HL-60 (cell line): ENCODE results near the gene KLHL40.

Source experiments
- DNase-seq, 2 experiments: peaks; one replicate each; pipeline ENCODE4 v3.0.0-alpha.2; 2010 to 2020; ENCODE audit warnings: low read depth in 1 of 2, low spot score in 1 of 2
- H3K27ac ChIP-seq: fragments of 250-450 bp; sonication (Bioruptor Pico); replicated peaks from 2 replicates; pipeline ENCODE4 v1.5.1; 2020; ENCODE audit warnings: mild to moderate bottlenecking, moderate library complexity
- H3K27me3 ChIP-seq: fragments of 250-450 bp; sonication (Bioruptor Pico); 2 replicates; pipeline ENCODE4 v1.5.1; 2021; ENCODE audit warnings: mild to moderate bottlenecking, moderate library complexity; ENCODE audit not compliant: insufficient read depth, poor library complexity, severe bottlenecking
- H3K4me3 ChIP-seq: replicated peaks from 2 replicates; pipeline ENCODE4 v1.5.1; 2011; ENCODE audit warnings: mild to moderate bottlenecking, control low read depth, low read length; ENCODE audit not compliant: insufficient read depth
- CTCF ChIP-seq: IDR thresholded peaks from one replicate; pipeline ENCODE4 v1.5.1; 2011; ENCODE audit warnings: low read length, control low read depth, inconsistent platforms; ENCODE audit not compliant: insufficient read depth
- GABPA ChIP-seq: IDR thresholded peaks from 2 replicates; pipeline ENCODE4 v1.6.1; 2012; ENCODE audit warnings: low read depth
- POLR2AphosphoS5 ChIP-seq: IDR thresholded peaks from 2 replicates; pipeline ENCODE4 v1.6.1; 2012; ENCODE audit warnings: low read depth
- SPI1 ChIP-seq: IDR thresholded peaks from 2 replicates; pipeline ENCODE4 v1.6.1; 2012; ENCODE audit warnings: low read depth, mild to moderate bottlenecking, borderline replicate concordance
- TF ChIP-seq, protein P1 (sequence below): IDR thresholded peaks from 2 replicates; pipeline ENCODE4 v1.6.1; 2012; ENCODE audit warnings: low read depth; ENCODE audit not compliant: insufficient replicate concordance

KLHL40 gene

GRCh38 chr3:42685891-42686820 is 819 bp downstream of the KLHL40 start:
- TF ChIP-seq GABPA, result no peak
- no peak for TF ChIP-seq POLR2AphosphoS5
- TF ChIP-seq CTCF, result no peak
- no peak for TF ChIP-seq SPI1
- TF ChIP-seq, protein P1, sequence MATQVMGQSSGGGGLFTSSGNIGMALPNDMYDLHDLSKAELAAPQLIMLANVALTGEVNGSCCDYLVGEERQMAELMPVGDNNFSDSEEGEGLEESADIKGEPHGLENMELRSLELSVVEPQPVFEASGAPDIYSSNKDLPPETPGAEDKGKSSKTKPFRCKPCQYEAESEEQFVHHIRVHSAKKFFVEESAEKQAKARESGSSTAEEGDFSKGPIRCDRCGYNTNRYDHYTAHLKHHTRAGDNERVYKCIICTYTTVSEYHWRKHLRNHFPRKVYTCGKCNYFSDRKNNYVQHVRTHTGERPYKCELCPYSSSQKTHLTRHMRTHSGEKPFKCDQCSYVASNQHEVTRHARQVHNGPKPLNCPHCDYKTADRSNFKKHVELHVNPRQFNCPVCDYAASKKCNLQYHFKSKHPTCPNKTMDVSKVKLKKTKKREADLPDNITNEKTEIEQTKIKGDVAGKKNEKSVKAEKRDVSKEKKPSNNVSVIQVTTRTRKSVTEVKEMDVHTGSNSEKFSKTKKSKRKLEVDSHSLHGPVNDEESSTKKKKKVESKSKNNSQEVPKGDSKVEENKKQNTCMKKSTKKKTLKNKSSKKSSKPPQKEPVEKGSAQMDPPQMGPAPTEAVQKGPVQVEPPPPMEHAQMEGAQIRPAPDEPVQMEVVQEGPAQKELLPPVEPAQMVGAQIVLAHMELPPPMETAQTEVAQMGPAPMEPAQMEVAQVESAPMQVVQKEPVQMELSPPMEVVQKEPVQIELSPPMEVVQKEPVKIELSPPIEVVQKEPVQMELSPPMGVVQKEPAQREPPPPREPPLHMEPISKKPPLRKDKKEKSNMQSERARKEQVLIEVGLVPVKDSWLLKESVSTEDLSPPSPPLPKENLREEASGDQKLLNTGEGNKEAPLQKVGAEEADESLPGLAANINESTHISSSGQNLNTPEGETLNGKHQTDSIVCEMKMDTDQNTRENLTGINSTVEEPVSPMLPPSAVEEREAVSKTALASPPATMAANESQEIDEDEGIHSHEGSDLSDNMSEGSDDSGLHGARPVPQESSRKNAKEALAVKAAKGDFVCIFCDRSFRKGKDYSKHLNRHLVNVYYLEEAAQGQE, result no peak
- Histone ChIP-seq H3K4me3 (no peak overlapping the region), H3K27ac (no peak overlapping the region), H3K27me3 (no peaks in the 10 kb centered on the region)
- no peak for DNase-seq

DNA sequence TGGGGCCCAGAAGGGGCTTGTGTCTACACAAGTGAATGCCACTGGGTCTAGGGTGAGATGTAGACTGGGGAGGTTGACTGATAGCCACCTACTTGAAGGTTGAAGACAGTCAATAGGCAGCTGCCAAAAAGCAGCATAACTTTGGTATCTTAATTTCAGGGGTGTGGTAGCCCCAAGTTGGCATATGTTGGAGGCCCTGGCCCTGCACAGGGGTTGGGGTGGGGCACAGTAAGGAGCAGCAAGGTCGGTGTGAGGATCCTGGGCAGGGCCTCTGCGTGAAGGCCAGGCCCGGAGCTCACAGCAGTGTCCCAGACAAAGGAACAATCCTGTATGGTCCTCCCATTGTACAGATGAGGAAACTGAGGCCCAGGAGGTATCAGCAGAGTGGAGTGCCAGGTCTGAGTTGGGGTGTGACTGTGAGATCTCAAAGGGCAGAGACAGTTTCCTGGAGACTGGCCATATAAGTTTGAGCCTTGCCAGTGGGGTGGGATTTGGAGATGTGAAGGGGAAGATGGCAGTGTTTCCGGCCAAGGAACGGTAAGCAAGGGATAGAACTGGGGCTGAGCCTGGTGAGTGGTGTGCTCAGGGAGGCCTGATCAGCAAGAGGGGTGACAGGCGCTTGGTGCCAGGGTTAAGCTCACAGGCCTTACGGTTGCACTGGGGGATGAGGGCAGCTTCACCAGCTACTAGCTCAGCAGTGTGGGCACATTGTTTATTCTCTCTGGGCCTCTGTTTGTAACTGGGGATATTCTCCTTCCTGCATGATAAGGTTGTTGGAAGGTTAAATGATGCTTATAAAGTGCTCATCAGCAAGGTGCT is 1.7 kb downstream of the KLHL40 start:
- Histone ChIP-seq H3K27me3 (no peaks in the 10 kb centered on the region), H3K27ac (no peak overlapping the region), H3K4me3 (no peak overlapping the region)
- TF ChIP-seq SPI1 (no peak), CTCF (no peak), POLR2AphosphoS5 (no peak), GABPA (no peak)
- TF ChIP-seq, protein P1, result no peak
- DNase-seq, result no peak

- no peak overlapping the region for H3K4me3 ChIP-seq
- no peak overlapping the region for H3K27ac ChIP-seq
- TF ChIP-seq GABPA, result no peak
- no peak for TF ChIP-seq POLR2AphosphoS5
- no peak for TF ChIP-seq SPI1
- DNase-seq, result no peak
- no peaks in the 10 kb centered on the region for H3K27me3 ChIP-seq
Observed at GRCh38 chr3:42688016-42688415, 2.7 kb downstream of the KLHL40 start.
